Adrenal gland (tissue), 12 donors: ENCODE results near the gene ZNRF3. TPM values are rescaled to one million over a fixed set of nuclear protein-coding genes. Genes with fewer than 3 reads are reported as not detected.

Experiments used
- DNase-seq, 7 donors: peaks; one replicate each; pipeline ENCODE4 v3.0.0-alpha.2; 2019 to 2020
- H3K27ac ChIP-seq, 5 donors: fragments of 200-600 bp; sonication (generic) in 4 of 5; 1 replicate in 3 of 5; 2 replicates in 2 of 5; pipeline versions ENCODE4 v1.5.1 to v1.8.0; 2016 to 2020; ENCODE audit warnings: mild to moderate bottlenecking in 1 of 5
- H3K27me3 ChIP-seq: fragments of 200-600 bp; 2 replicates; pipeline ENCODE4 v1.8.0; 2021
- H3K36me3 ChIP-seq, 2 donors: fragments of 200-600 bp; replicated peaks in 1 of 2; 1 replicate in 1 of 2; 2 replicates in 1 of 2; pipeline versions ENCODE4 v1.5.1 to v1.8.0; 2018 to 2022
- H3K4me1 ChIP-seq, 2 donors: fragments of 200-600 bp; replicated peaks in 1 of 2; 1 replicate in 1 of 2; 2 replicates in 1 of 2; pipeline versions ENCODE4 v1.5.1 to v1.8.0; 2018 to 2021
- H3K4me3 ChIP-seq, 4 donors: fragments of 200-600 bp; sonication (generic) in 3 of 4; one replicate each; pipeline ENCODE4 v1.5.1; 2016 to 2018
- H3K9me3 ChIP-seq, 3 donors: fragments of 200-600 bp; sonication (generic) in 1 of 3; replicated peaks in 1 of 3; 1 replicate in 2 of 3; 2 replicates in 1 of 3; pipeline versions ENCODE4 v1.5.1 to v1.8.0; 2016 to 2021
- CTCF ChIP-seq, 6 experiments: fragments of 450-650 bp in 4 of 6; fragments of 200-600 bp in 2 of 6; sonication (generic) in 1 of 6; IDR thresholded peaks; 1 replicate in 5 of 6; 2 replicates in 1 of 6; pipeline versions ENCODE4 v1.5.1 to v1.8.0; 2016 to 2021; ENCODE audit warnings: antibody characterized with exemption in 6 of 6, mild to moderate bottlenecking in 2 of 6, moderate library complexity in 1 of 6
- POLR2A ChIP-seq, 2 donors: fragments of 450-650 bp; IDR thresholded peaks; one replicate each; pipeline ENCODE4 v1.6.1; 2017; ENCODE audit warnings: antibody characterized with exemption in 2 of 2, mild to moderate bottlenecking in 2 of 2, moderate library complexity in 1 of 2
- WGBS, 4 donors: extraction: QIAGEN DNeasy Blood & Tissue Kit in 2 of 4; methylation state at CpG; one replicate each; pipeline versions ENCODE4 v1.1.5 to v1.1.7; 2013 to 2017; 5-methylcytosine and 5-hydroxymethylcytosine counted together
- intact Hi-C, 2 donors: fragments of 100-400 bp; cut with DNase I; formaldehyde crosslinking; loops; one replicate each; pipeline versions ENCODE4 v1.14.1 to v1.15.0; 2022 to 2023
- polyA plus RNA-seq, 3 donors: library from polyadenylated mRNA; stranded (reverse); fragments of 200-250 nt in 2 of 3; fragments of 350-450 nt in 1 of 3; fragmentation: Illumina TruSeq in 1 of 3; extraction: RNeasy Lipid Tissue Mini Kit (QIAGEN cat#74804) in 1 of 3; gene quantifications; one replicate each; pipeline ENCODE4 v1.2.3, GENCODE V29; 2013 to 2014
- total RNA-seq, 9 donors: library from RNA; depleted of rRNA in 4 of 9; stranded (reverse); fragments of >200 nt in 4 of 9; fragments of 120-200 nt in 1 of 9; fragmentation: NEBNext Ultra II Directional in 1 of 9; extraction: Animal tissue kit (Norgen Biotek cat#: 25700) in 1 of 9; gene quantifications; one replicate each; pipeline versions ENCODE4 v1.1.0 to v1.2.4, GENCODE V29; 2013 to 2023
- donor health status: healthy with polysubstance abuse.
- donor health status: Bipolar disorder and iron deficiency.
- donor health status: DM: yes; HTN: yes; CAD: no.
- donor health status: DM: no; HTN: no; CAD: no.
- donor health status: DM: no; HTN: no; CAD: no.
- donor health status: DM: yes; HTN: yes; CAD: no.

The ZNRF3 gene
- total and polyA plus RNA-seq, 12 donors = 3.1 to 40.9 (median 17.0) TPM

- intact Hi-C loops = no loop called here
- 87 to 90% (median 88%) methylated on average over 17 to 24 of the region's 24 CpGs; no CpG with 5 or more reads in 1 of the 4 donors for WGBS, 4 donors
- DNase-seq = no peak
- H3K27me3 ChIP-seq = no peaks in the 10 kb centered on the region
- H3K36me3 ChIP-seq = peaks cover 0 to 46% of the 10 kb centered on the region in 2 donors
- H3K27ac ChIP-seq = no peak overlapping the region
- H3K4me3 ChIP-seq = no peak overlapping the region
- no peaks in the 10 kb centered on the region for H3K4me1 ChIP-seq
- no peak for TF ChIP-seq CTCF (IDR thresholded peaks at IDR 0.05)
- TF ChIP-seq POLR2A (IDR thresholded peaks at IDR 0.05) = no peak
- H3K9me3 ChIP-seq = no peaks in the 10 kb centered on the region
These were observed 167.1 kb downstream of the ZNRF3 start for GRCh38 chr22:29050457-29050856.

- Histone ChIP-seq H3K27ac (no peak overlapping the region), H3K4me1 (no peaks in the 10 kb centered on the region), H3K9me3 (no peaks in the 10 kb centered on the region), H3K27me3 (no peaks in the 10 kb centered on the region), H3K4me3 (no peak overlapping the region), H3K36me3 (peaks cover 0 to 25% of the 10 kb centered on the region in 2 donors)
- TF ChIP-seq POLR2A (IDR thresholded peaks at IDR 0.05) (no peak), CTCF (IDR thresholded peaks at IDR 0.05) (no peak)
- WGBS, 4 donors = 91 to 100% (median 95%) methylated on average over 8 of the region's 8 CpGs
- intact Hi-C loops = no loop called here
- no peak for DNase-seq
These were observed 169.8 kb downstream of the ZNRF3 start for GRCh38 chr22:29053048-29053702.

- 71 to 76% (median 73%) methylated on average over 5 to 10 of the region's 10 CpGs for WGBS, 4 donors
- H3K4me1 ChIP-seq = peaks cover 0 to 4% of the 10 kb centered on the region in 2 donors
- no peaks in the 10 kb centered on the region for H3K9me3 ChIP-seq
- H3K4me3 ChIP-seq = no peak overlapping the region
- peaks cover 0 to 14% of the 10 kb centered on the region in 2 donors for H3K36me3 ChIP-seq
- TF ChIP-seq POLR2A (IDR thresholded peaks at IDR 0.05) = no peak
- no peak for TF ChIP-seq CTCF (IDR thresholded peaks at IDR 0.05)
- no peaks in the 10 kb centered on the region for H3K27me3 ChIP-seq
- DNase-seq = no peak
- intact Hi-C loops = no loop called here
- no peak overlapping the region for H3K27ac ChIP-seq
These were observed 170.9 kb downstream of the ZNRF3 start for GRCh38 chr22:29054251-29054767.

- Histone ChIP-seq H3K4me1 (peaks cover 0 to 5% of the 10 kb centered on the region in 2 donors), H3K27me3 (no peaks in the 10 kb centered on the region), H3K36me3 (peaks cover 0 to 4% of the 10 kb centered on the region in 2 donors), H3K27ac (no peak overlapping the region), H3K4me3 (no peak overlapping the region), H3K9me3 (no peaks in the 10 kb centered on the region)
- DNase-seq = no peak
- no peak for TF ChIP-seq POLR2A (IDR thresholded peaks at IDR 0.05)
- TF ChIP-seq CTCF (IDR thresholded peaks at IDR 0.05) = no peak
- WGBS, 4 donors = 77 to 84% (median 82%) methylated on average over 14 of the region's 14 CpGs
- intact Hi-C loops = no loop called here
These were observed 171.9 kb downstream of the ZNRF3 start for GRCh38 chr22:29055192-29055830.
